ENCODE results near the gene SLC11A1.

The SLC11A1 gene

GRCh38 chr2:218367415-218368149 is 14.5 kb upstream of the SLC11A1 start (continued):
- no peak for TF ChIP-seq ZC3H10 (CRISPR knock-in tag; IDR thresholded peaks at IDR 0.05)

- no peak for ATAC-seq
- TF ChIP-seq CREB5 (CRISPR knock-in tag; IDR thresholded peaks at IDR 0.05; ENCODE audit: low read depth) (no peak), ARNTL (CRISPR knock-in tag; IDR thresholded peaks at IDR 0.05; ENCODE audit: borderline replicate concordance, low read depth) (no peak), ZFP30 (CRISPR knock-in tag; IDR thresholded peaks at IDR 0.05) (no peak), ISL1 (CRISPR knock-in tag; IDR thresholded peaks at IDR 0.05) (no peak), ESRRG (CRISPR knock-in tag; IDR thresholded peaks at IDR 0.05) (no peak), TSHZ2 (CRISPR knock-in tag; IDR thresholded peaks at IDR 0.05) (no peak), PPARA (CRISPR knock-in tag; IDR thresholded peaks at IDR 0.05; ENCODE audit: borderline replicate concordance) (no peak), ZNF565 (CRISPR knock-in tag; conservative IDR thresholded peaks at IDR 0.05; ENCODE audit: low read depth) (no peak), TCF4 (CRISPR knock-in tag; IDR thresholded peaks at IDR 0.05; ENCODE audit: borderline replicate concordance) (no peak), CSDC2 (CRISPR knock-in tag; IDR thresholded peaks at IDR 0.05) (no peak)
Observed at GRCh38 chr2:218368150-218368528, 13.9 kb upstream of the SLC11A1 start.

- TF ChIP-seq ZNF8 (CRISPR knock-in tag; IDR thresholded peaks at IDR 0.05) (no peak), TOX (CRISPR knock-in tag; IDR thresholded peaks at IDR 0.05; ENCODE audit: borderline replicate concordance) (no peak), BACH2 (CRISPR knock-in tag; IDR thresholded peaks at IDR 0.05; ENCODE audit: borderline replicate concordance) (no peak), ZNF70 (CRISPR knock-in tag; IDR thresholded peaks at IDR 0.05) (no peak), ISL1 (CRISPR knock-in tag; IDR thresholded peaks at IDR 0.05) (no peak), RARB (CRISPR knock-in tag; IDR thresholded peaks at IDR 0.05) (no peak), ZNF565 (CRISPR knock-in tag; conservative IDR thresholded peaks at IDR 0.05; ENCODE audit: low read depth) (no peak), CSRNP3 (CRISPR knock-in tag; IDR thresholded peaks at IDR 0.05) (no peak), OSR1 (CRISPR knock-in tag; IDR thresholded peaks at IDR 0.05) (no peak), ZFP30 (CRISPR knock-in tag; IDR thresholded peaks at IDR 0.05) (no peak), PPARA (CRISPR knock-in tag; IDR thresholded peaks at IDR 0.05; ENCODE audit: borderline replicate concordance) (no peak), ESRRG (CRISPR knock-in tag; IDR thresholded peaks at IDR 0.05) (no peak), POU6F1 (CRISPR knock-in tag; IDR thresholded peaks at IDR 0.05; ENCODE audit: borderline replicate concordance, low read depth) (no peak), ARNTL (CRISPR knock-in tag; IDR thresholded peaks at IDR 0.05; ENCODE audit: borderline replicate concordance, low read depth) (no peak), TSHZ2 (CRISPR knock-in tag; IDR thresholded peaks at IDR 0.05) (no peak), ZFP3 (CRISPR knock-in tag; IDR thresholded peaks at IDR 0.05) (no peak), PATZ1 (CRISPR knock-in tag; IDR thresholded peaks at IDR 0.05; ENCODE audit: borderline replicate concordance) (no peak), CSDC2 (CRISPR knock-in tag; IDR thresholded peaks at IDR 0.05) (no peak), CREB5 (CRISPR knock-in tag; IDR thresholded peaks at IDR 0.05; ENCODE audit: low read depth) (no peak), SNAI2 (CRISPR knock-in tag; IDR thresholded peaks at IDR 0.05) (no peak)
Observed at GRCh38 chr2:218368621-218369153, 13.4 kb upstream of the SLC11A1 start.

More at GRCh38 chr2:218368621-218369153, 13.4 kb upstream of the SLC11A1 start:
- no peak for ATAC-seq
